NCI-H345 treated with DMSO at 0.1 percent for 48 hours (cell line): Measurements from ENCODE around the gene URB2.
A peak's percentile ranks its signal among the peaks of the same experiment; 100 is the strongest.
"Not testable (repeated sequence)": the region's sequence is repeated elsewhere in the genome, so short reads cannot be mapped to it uniquely, and the experiment has no call there.

Experiments
- DNase-seq: peaks from one replicate; lab custom pipeline; 2025; ENCODE audit not compliant: unreplicated experiment; lab: John Stamatoyannopoulos, UW

The URB2 gene

GRCh38 chr1:229689904-229690303 lies 63.9 kb downstream of the URB2 start:
- no peak for DNase-seq

- no peak for DNase-seq
These were observed 64.6 kb downstream of the URB2 start for GRCh38 chr1:229690662-229691061.

GRCh38 chr1:229691362-229691761 lies 65.3 kb downstream of the URB2 start:
- DNase-seq: no peak

- DNase-seq: no peak
These were observed 67.3 kb downstream of the URB2 start for GRCh38 chr1:229693129-229693900.

- DNase-seq: peak; percentile 80
These were observed 68.1 kb downstream of the URB2 start for GRCh38 chr1:229694053-229694693.

GRCh38 chr1:229696385-229696784 lies 70.3 kb downstream of the URB2 start:
- DNase-seq: no peak

- no peak for DNase-seq
These were observed 73.7 kb downstream of the URB2 start for GRCh38 chr1:229699613-229700267.

- DNase-seq: no peak
These were observed 78.1 kb downstream of the URB2 start for GRCh38 chr1:229704157-229704556.

GRCh38 chr1:229705152-229705551 lies 79.1 kb downstream of the URB2 start:
- not testable (repeated sequence) for DNase-seq

GRCh38 chr1:229707127-229707526 lies 81.1 kb downstream of the URB2 start:
- DNase-seq: not testable (repeated sequence)

- DNase-seq: no peak
These were observed 83.5 kb downstream of the URB2 start for GRCh38 chr1:229709500-229710013.
